ENCODE results near the gene RASGRF1. TPM values are rescaled to one million over a fixed set of nuclear protein-coding genes. Genes with fewer than 3 reads are reported as not detected.
A peak's percentile ranks its signal among the peaks of the same experiment; 100 is the strongest.

The RASGRF1 gene
- total RNA-seq, 1 donor from 2014 or later = 0.48 TPM

DNA sequence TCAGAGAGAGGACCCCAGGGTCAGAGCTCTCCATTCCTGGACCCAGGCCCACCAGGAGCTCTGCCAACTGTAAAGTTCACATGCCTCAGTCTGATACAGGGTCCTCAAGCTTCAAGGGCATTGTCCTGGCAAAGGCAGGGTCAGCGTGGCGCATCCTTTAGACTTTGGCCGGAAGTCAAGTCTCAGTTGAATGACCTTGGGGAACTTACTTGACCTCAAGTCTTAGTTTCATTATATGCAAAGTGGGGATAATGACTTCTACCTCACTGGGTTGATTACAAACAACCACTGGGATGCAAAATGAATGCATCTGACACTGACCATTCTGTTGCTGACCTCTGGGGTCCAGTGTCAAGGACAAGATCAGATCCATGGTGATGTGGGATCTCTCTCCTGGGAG, 75.2 kb downstream of the RASGRF1 start:
- Mint-ChIP-seq H3K27me3 (ENCODE audit: unreplicated experiment) (no peaks in the 10 kb centered on the region), H3K4me1 (ENCODE audit: unreplicated experiment) (peaks cover 1% of the 10 kb centered on the region), H3K9me3 (ENCODE audit: unreplicated experiment) (no peaks in the 10 kb centered on the region), H3K4me3 (ENCODE audit: unreplicated experiment) (no peak overlapping the region), H3K36me3 (ENCODE audit: unreplicated experiment) (no peaks in the 10 kb centered on the region), H3K27ac (ENCODE audit: unreplicated experiment) (no peak overlapping the region)
- no peak for DNase-seq (ENCODE audit: extremely low spot score, unreplicated experiment)
- TF ChIP-seq, protein P1, sequence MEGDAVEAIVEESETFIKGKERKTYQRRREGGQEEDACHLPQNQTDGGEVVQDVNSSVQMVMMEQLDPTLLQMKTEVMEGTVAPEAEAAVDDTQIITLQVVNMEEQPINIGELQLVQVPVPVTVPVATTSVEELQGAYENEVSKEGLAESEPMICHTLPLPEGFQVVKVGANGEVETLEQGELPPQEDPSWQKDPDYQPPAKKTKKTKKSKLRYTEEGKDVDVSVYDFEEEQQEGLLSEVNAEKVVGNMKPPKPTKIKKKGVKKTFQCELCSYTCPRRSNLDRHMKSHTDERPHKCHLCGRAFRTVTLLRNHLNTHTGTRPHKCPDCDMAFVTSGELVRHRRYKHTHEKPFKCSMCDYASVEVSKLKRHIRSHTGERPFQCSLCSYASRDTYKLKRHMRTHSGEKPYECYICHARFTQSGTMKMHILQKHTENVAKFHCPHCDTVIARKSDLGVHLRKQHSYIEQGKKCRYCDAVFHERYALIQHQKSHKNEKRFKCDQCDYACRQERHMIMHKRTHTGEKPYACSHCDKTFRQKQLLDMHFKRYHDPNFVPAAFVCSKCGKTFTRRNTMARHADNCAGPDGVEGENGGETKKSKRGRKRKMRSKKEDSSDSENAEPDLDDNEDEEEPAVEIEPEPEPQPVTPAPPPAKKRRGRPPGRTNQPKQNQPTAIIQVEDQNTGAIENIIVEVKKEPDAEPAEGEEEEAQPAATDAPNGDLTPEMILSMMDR (IDR thresholded peaks at IDR 0.05) = no peak

DNA sequence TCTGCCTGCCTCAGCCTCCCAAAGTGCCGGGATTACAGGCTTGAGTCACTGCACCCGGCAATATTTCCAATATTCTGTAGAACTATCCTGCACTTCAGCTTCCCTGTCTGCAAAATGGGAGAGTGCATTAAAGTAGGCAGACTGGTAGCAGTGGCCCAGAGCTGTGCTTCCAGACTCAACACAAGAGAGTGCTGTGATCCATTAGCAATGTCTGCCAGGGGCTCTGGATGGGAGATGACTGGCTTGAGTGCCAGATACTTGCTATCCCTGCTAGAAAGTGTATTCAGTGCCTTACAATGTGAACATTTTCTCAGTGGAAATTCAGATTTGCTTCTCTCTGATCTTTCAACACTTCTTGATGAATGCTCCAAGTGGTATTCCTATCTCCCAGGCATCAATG, 80.3 kb downstream of the RASGRF1 start:
- Mint-ChIP-seq H3K4me1 (ENCODE audit: unreplicated experiment) (no peaks in the 10 kb centered on the region), H3K36me3 (ENCODE audit: unreplicated experiment) (no peaks in the 10 kb centered on the region), H3K27me3 (ENCODE audit: unreplicated experiment) (no peaks in the 10 kb centered on the region), H3K9me3 (ENCODE audit: unreplicated experiment) (no peaks in the 10 kb centered on the region), H3K4me3 (ENCODE audit: unreplicated experiment) (no peak overlapping the region), H3K27ac (ENCODE audit: unreplicated experiment) (no peak overlapping the region)
- DNase-seq (ENCODE audit: extremely low spot score, unreplicated experiment) = no peak
- TF ChIP-seq, protein P1 (IDR thresholded peaks at IDR 0.05) = no peak

DNA sequence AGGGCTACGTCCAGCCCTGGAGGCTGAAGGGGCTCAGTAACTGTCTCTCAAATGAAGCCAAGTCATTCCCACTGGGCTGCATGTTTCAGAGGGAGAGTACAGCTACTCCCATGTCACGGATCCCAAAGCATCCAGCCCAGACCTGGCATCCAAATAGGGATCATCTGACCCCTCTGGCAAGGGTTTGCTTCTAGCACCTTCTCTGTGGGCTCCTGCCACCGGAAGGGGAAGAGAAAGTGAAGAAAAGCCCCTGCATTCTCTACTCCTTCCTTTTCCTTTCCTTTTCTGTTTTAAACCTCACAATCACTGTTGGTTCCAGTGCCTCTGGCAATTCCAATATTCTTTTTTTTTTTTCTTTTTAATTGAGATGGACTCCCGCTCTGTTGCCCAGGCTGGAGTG, 81.2 kb downstream of the RASGRF1 start:
- no peaks in the 10 kb centered on the region for H3K27me3 Mint-ChIP-seq (ENCODE audit: unreplicated experiment)
- no peak for DNase-seq (ENCODE audit: extremely low spot score, unreplicated experiment)
- peaks cover 9% of the 10 kb centered on the region for H3K4me1 Mint-ChIP-seq (ENCODE audit: unreplicated experiment)
- no peak overlapping the region for H3K27ac Mint-ChIP-seq (ENCODE audit: unreplicated experiment)
- H3K36me3 Mint-ChIP-seq (ENCODE audit: unreplicated experiment) = no peaks in the 10 kb centered on the region
- TF ChIP-seq, protein P1 (IDR thresholded peaks at IDR 0.05) = no peak
- H3K4me3 Mint-ChIP-seq (ENCODE audit: unreplicated experiment) = no peak overlapping the region
- no peaks in the 10 kb centered on the region for H3K9me3 Mint-ChIP-seq (ENCODE audit: unreplicated experiment)

DNA sequence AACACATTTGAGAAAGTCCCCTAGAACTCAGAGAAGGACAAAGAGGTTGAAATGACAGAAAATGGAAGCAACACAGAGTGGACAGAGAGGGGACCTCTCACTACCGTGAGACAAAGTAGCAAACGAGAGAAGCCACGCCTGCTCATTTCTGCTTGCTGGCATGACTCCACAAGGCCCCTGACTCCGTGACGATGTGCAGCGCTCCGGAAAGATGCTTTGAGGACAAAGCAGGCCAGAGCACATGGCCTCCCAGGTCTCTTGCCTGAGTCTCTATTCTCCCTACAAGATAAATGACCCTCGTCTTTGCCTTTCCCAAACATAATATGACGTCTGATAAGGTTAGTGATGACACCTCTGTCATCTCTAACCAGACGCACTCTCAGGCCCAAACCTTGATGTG, 81.9 kb downstream of the RASGRF1 start:
- H3K4me1 Mint-ChIP-seq (ENCODE audit: unreplicated experiment) = peaks cover 15% of the 10 kb centered on the region
- no peak overlapping the region for H3K4me3 Mint-ChIP-seq (ENCODE audit: unreplicated experiment)
- no peaks in the 10 kb centered on the region for H3K9me3 Mint-ChIP-seq (ENCODE audit: unreplicated experiment)
- H3K27me3 Mint-ChIP-seq (ENCODE audit: unreplicated experiment) = no peaks in the 10 kb centered on the region
- no peak overlapping the region for H3K27ac Mint-ChIP-seq (ENCODE audit: unreplicated experiment)
- TF ChIP-seq, protein P1 (IDR thresholded peaks at IDR 0.05) = no peak
- no peaks in the 10 kb centered on the region for H3K36me3 Mint-ChIP-seq (ENCODE audit: unreplicated experiment)
- no peak for DNase-seq (ENCODE audit: extremely low spot score, unreplicated experiment)

DNA sequence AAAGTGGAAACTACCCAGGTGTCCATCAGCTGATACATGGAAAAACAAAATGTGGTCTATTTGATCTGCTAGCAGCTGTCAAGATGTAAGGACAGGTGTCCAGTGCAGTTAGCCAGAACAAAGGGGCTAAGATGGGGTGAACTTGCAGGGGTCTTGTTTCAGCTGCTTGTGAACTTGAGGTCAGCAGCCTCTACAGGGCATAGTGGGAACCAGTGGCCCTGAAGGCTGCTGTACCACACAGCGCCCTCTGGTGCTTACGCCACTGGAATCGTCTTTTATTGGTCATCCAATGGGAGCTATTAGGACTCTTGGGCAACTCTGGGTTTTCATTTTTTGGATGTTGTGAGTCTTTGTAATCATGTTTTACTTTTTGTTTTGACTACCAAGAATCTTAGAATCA, 83.5 kb downstream of the RASGRF1 start:
- no peaks in the 10 kb centered on the region for H3K27me3 Mint-ChIP-seq (ENCODE audit: unreplicated experiment)
- no peaks in the 10 kb centered on the region for H3K36me3 Mint-ChIP-seq (ENCODE audit: unreplicated experiment)
- H3K4me3 Mint-ChIP-seq (ENCODE audit: unreplicated experiment) = no peak overlapping the region
- H3K9me3 Mint-ChIP-seq (ENCODE audit: unreplicated experiment) = no peaks in the 10 kb centered on the region
- peaks cover 25% of the 10 kb centered on the region for H3K4me1 Mint-ChIP-seq (ENCODE audit: unreplicated experiment)
- TF ChIP-seq, protein P1 (IDR thresholded peaks at IDR 0.05) = peak; percentile 50
- DNase-seq (ENCODE audit: extremely low spot score, unreplicated experiment) = no peak
- H3K27ac Mint-ChIP-seq (ENCODE audit: unreplicated experiment) = no peak overlapping the region
